OCI-LY7 (cell line): ENCODE measurements around the gene PI4K2B. TPM values are rescaled to one million over a fixed set of nuclear protein-coding genes. Genes with fewer than 3 reads are reported as not detected.

Source experiments
- BruUV-seq: library from RNA; stranded (reverse); fragments of 400-500 nt; replicated peaks from 2 replicates; lab custom pipeline; 2021; lab: Mats Ljungman, UMichigan
- CTCF ChIA-PET: fragments of 300-600 bp; sonication (Branson Sonifier 250); formaldehyde crosslinking; loops from one replicate; lab custom pipeline; 2022; ENCODE audit warnings: antibody characterized with exemption; ENCODE audit not compliant: unreplicated experiment; lab: Charles Lee
- POLR2A ChIA-PET: fragments of 300-600 bp; sonication (Branson Sonifier 250); formaldehyde crosslinking; loops from one replicate; lab custom pipeline; 2022; ENCODE audit warnings: antibody characterized with exemption; lab: Charles Lee
- DNase-seq: peaks from one replicate; pipeline ENCODE4 v3.0.0-alpha.2; 2015; ENCODE audit warnings: low spot score
- H2AFZ ChIP-seq: fragments of 200-600 bp; sonication (generic), shearing (Covaris generic); 2 replicates; pipeline ENCODE4 v1.6.1; 2014; ENCODE audit warnings: mild to moderate bottlenecking, antibody characterized with exemption, low read length, moderate library complexity
- H3K27ac ChIP-seq: fragments of 200-600 bp; sonication (generic); 2 replicates; pipeline ENCODE4 v1.5.1; 2014; ENCODE audit warnings: mixed run types, low read depth, mild to moderate bottlenecking, moderate library complexity, low read length, inconsistent platforms; ENCODE audit not compliant: poor library complexity, severe bottlenecking
- H3K36me3 ChIP-seq: fragments of 200-600 bp; sonication (generic); 2 replicates; pipeline ENCODE4 v1.6.1; 2014; ENCODE audit warnings: mild to moderate bottlenecking, antibody characterized with exemption, low read length, moderate library complexity, mixed read lengths; ENCODE audit not compliant: insufficient read depth
- H3K4me1 ChIP-seq: fragments of 200-600 bp; sonication (generic); 2 replicates; pipeline ENCODE4 v1.5.1; 2014; ENCODE audit warnings: mild to moderate bottlenecking, low read length; ENCODE audit not compliant: insufficient read depth, poor library complexity, severe bottlenecking
- H3K4me2 ChIP-seq: fragments of 200-600 bp; sonication (generic); 2 replicates; pipeline ENCODE4 v1.6.1; 2014; ENCODE audit warnings: mild to moderate bottlenecking, low read length
- H3K4me3 ChIP-seq: fragments of 200-600 bp; sonication (generic); 2 replicates; pipeline ENCODE4 v1.5.1; 2014; ENCODE audit warnings: mild to moderate bottlenecking, low read depth, low read length; ENCODE audit not compliant: poor library complexity, severe bottlenecking
- H3K79me2 ChIP-seq: fragments of 200-600 bp; sonication (generic); 2 replicates; pipeline ENCODE4 v1.6.1; 2016; ENCODE audit warnings: low read depth, mild to moderate bottlenecking, low read length, moderate library complexity, mixed read lengths; ENCODE audit not compliant: insufficient read depth
- H3K9me2 ChIP-seq: fragments of 200-600 bp; sonication (generic); 2 replicates; pipeline ENCODE4 v1.6.1; 2016; ENCODE audit warnings: mild to moderate bottlenecking, low read length, mixed read lengths; ENCODE audit not compliant: insufficient read depth
- H3K9me3 ChIP-seq: fragments of 200-600 bp; sonication (generic); 2 replicates; pipeline ENCODE4 v1.6.1; 2014; ENCODE audit warnings: mild to moderate bottlenecking, mixed run types, low read length, mixed read lengths
- H4K20me1 ChIP-seq: fragments of 200-600 bp; sonication (generic); 2 replicates; pipeline ENCODE4 v1.6.1; 2014; ENCODE audit warnings: mild to moderate bottlenecking, antibody characterized with exemption, low read length, moderate library complexity, mixed read lengths; ENCODE audit not compliant: insufficient read depth
- CTCF ChIP-seq: fragments of 200-600 bp; sonication (generic); conservative IDR thresholded peaks from 2 replicates; pipeline ENCODE4 v1.5.1; 2014; ENCODE audit warnings: mild to moderate bottlenecking, antibody characterized with exemption, low read length, moderate library complexity, mixed read lengths
- EZH2phosphoT487 ChIP-seq: fragments of 200-600 bp; sonication (generic); IDR thresholded peaks from 2 replicates; pipeline ENCODE4 v1.6.1; 2018; ENCODE audit warnings: low read depth, borderline replicate concordance, mild to moderate bottlenecking, mixed run types, antibody characterized with exemption, low read length, moderate library complexity, mixed read lengths
- intact Hi-C: fragments of 100-400 bp; cut with micrococcal nuclease; formaldehyde crosslinking; loops from one replicate; pipeline ENCODE4 v1.10.0; 2022; ENCODE audit not compliant: unreplicated experiment
- total RNA-seq, 2 experiments: library from RNA; depleted of rRNA in 1 of 2; stranded (reverse); fragments of >200 nt in 1 of 2; shearing (Covaris generic) in 1 of 2; gene quantifications; 2 replicates each; pipeline ENCODE4 v1.2.3, GENCODE V29; 2014 to 2022

The PI4K2B gene
- total RNA-seq, 2 experiments from 2014 or later: 40.4 to 41.6 TPM

GRCh38 chr4:25221377-25221776, 12.5 kb upstream of the PI4K2B start:
- H4K20me1 ChIP-seq: no peaks in the 10 kb centered on the region
- no peaks in the 10 kb centered on the region for H3K4me1 ChIP-seq
- no peaks in the 10 kb centered on the region for H3K9me2 ChIP-seq
- no peak for DNase-seq
- no peak overlapping the region for H3K4me2 ChIP-seq
- ChIA-PET POLR2A (no interaction called here), CTCF (no interaction called here)
- H3K27ac ChIP-seq: no peak overlapping the region
- TF ChIP-seq EZH2phosphoT487 (no peak), CTCF (no peak)
- intact Hi-C loops: no loop called here
- no peaks in the 10 kb centered on the region for H3K79me2 ChIP-seq
- peaks cover 21% of the 10 kb centered on the region for H3K9me3 ChIP-seq
- no peak overlapping the region for H3K4me3 ChIP-seq
- H2AFZ ChIP-seq: no peak overlapping the region
- BruUV-seq: no TSS peak
- no peaks in the 10 kb centered on the region; the same call in 1 of the 2 replicates for H3K36me3 ChIP-seq

- no TSS peak for BruUV-seq
- TF ChIP-seq EZH2phosphoT487: no peak
- TF ChIP-seq CTCF: no peak
- no peak overlapping the region for H3K4me3 ChIP-seq
- H3K4me2 ChIP-seq: no peak overlapping the region
- no peaks in the 10 kb centered on the region for H3K9me2 ChIP-seq
- H3K79me2 ChIP-seq: no peaks in the 10 kb centered on the region
- H3K9me3 ChIP-seq: peaks cover 25% of the 10 kb centered on the region
- H3K27ac ChIP-seq: no peak overlapping the region
- ChIA-PET POLR2A (interaction anchor here (0.6 to 1.4 kb wide), 4 partner anchors 9 to 687 kb away, joined by 3 to 6 read pairs (median 4); partner anchors contain the start of gene PI4K2B), CTCF (no interaction called here)
- H3K36me3 ChIP-seq: no peaks in the 10 kb centered on the region; the same call in 1 of the 2 replicates
- no peaks in the 10 kb centered on the region for H4K20me1 ChIP-seq
- intact Hi-C loops: no loop called here
- peak; percentile 57 for DNase-seq
- no peaks in the 10 kb centered on the region for H3K4me1 ChIP-seq
- no peak overlapping the region for H2AFZ ChIP-seq
Observed at GRCh38 chr4:25223802-25224375, 9.9 kb upstream of the PI4K2B start.

- POLR2A ChIA-PET: interaction anchor here (1.0 kb wide), 1 partner anchor 70 kb away, joined by 3 read pairs; the partner anchor contains the start of gene SEPSECS
- Histone ChIP-seq H3K4me3 (no peak overlapping the region), H3K4me2 (no peak overlapping the region), H4K20me1 (no peaks in the 10 kb centered on the region), H3K9me3 (peaks cover 19% of the 10 kb centered on the region; the same call in 1 of the 2 replicates), H3K36me3 (peaks cover 10% of the 10 kb centered on the region; the same call in 1 of the 2 replicates), H3K9me2 (no peaks in the 10 kb centered on the region), H3K79me2 (peaks cover 9% of the 10 kb centered on the region; the same call in 1 of the 2 replicates), H2AFZ (no peak overlapping the region), H3K4me1 (peaks cover 19% of the 10 kb centered on the region), H3K27ac (no peak overlapping the region)
- no TSS peak for BruUV-seq
- no peak for DNase-seq
- TF ChIP-seq CTCF: no peak
- TF ChIP-seq EZH2phosphoT487: no peak
- CTCF ChIA-PET: no interaction called here
- intact Hi-C loops: loop anchor here (10.0 kb wide), 1 partner anchor 1085 kb away; no protein-coding TSS in a partner anchor
Observed at GRCh38 chr4:25229804-25230203, 4.0 kb upstream of the PI4K2B start.
